ENCODE measurements around the gene BICC1.

Gene BICC1

DNA sequence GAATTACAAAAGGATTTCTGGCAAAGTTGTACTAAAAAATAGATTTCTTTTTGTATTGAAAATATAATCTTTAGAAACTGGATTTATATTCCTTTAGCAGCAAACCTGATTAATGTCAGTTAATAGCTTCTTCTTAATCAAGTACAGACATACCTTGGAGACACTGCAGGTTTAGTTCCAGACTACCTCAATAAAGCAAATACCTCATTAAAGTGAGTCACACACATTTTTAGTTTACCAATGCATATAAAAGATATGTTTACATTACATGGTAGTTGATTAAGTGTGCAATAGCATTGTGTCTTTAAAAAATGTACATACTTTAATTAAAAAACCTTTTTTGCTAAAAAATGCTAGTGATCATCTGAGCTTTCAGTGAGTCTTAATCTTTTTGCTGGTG, 215.0 kb downstream of the BICC1 start:
- no peak for DNase-seq (ENCODE audit: low read depth)
- TF ChIP-seq, protein P1, sequence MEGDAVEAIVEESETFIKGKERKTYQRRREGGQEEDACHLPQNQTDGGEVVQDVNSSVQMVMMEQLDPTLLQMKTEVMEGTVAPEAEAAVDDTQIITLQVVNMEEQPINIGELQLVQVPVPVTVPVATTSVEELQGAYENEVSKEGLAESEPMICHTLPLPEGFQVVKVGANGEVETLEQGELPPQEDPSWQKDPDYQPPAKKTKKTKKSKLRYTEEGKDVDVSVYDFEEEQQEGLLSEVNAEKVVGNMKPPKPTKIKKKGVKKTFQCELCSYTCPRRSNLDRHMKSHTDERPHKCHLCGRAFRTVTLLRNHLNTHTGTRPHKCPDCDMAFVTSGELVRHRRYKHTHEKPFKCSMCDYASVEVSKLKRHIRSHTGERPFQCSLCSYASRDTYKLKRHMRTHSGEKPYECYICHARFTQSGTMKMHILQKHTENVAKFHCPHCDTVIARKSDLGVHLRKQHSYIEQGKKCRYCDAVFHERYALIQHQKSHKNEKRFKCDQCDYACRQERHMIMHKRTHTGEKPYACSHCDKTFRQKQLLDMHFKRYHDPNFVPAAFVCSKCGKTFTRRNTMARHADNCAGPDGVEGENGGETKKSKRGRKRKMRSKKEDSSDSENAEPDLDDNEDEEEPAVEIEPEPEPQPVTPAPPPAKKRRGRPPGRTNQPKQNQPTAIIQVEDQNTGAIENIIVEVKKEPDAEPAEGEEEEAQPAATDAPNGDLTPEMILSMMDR (IDR thresholded peaks at IDR 0.05; ENCODE audit: low read depth, low read length): no peak
- TF ChIP-seq, protein P2, sequence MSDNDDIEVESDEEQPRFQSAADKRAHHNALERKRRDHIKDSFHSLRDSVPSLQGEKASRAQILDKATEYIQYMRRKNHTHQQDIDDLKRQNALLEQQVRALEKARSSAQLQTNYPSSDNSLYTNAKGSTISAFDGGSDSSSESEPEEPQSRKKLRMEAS (IDR thresholded peaks at IDR 0.05; ENCODE audit: low read depth, low read length): no peak
- TF ChIP-seq POLR2A (IDR thresholded peaks at IDR 0.05; ENCODE audit: extremely low read depth, insufficient read length): no peak
- no peak for TF ChIP-seq MYC (IDR thresholded peaks at IDR 0.05; ENCODE audit: low read depth, low read length)
- no peak overlapping the region for H3K4me3 ChIP-seq (ENCODE audit: low read depth, low read length)

DNA sequence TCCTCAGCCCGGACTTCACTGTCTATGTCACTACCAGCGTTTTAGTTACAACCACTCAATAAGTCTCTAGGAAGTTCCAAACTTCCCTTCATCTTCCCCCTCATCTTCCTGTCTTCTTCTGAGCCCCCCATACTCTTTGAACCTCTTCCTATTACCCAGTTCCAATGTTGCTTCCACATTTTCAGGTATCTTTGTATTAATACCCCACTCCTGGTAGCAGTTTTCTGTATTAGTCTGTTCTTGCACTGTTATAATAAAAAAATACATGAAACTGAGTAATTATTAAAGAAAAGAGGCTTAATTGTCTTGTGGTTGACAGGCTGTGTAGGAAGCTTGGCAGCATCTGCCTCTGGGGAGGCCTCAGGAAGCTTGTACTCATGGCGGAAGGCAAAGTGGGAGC, 218.6 kb downstream of the BICC1 start:
- no peak overlapping the region for H3K4me3 ChIP-seq (ENCODE audit: low read depth, low read length)
- no peak for DNase-seq (ENCODE audit: low read depth)
- TF ChIP-seq, protein P2 (IDR thresholded peaks at IDR 0.05; ENCODE audit: low read depth, low read length): no peak
- TF ChIP-seq, protein P1 (IDR thresholded peaks at IDR 0.05; ENCODE audit: low read depth, low read length): no peak
- TF ChIP-seq POLR2A (IDR thresholded peaks at IDR 0.05; ENCODE audit: extremely low read depth, insufficient read length): no peak
- no peak for TF ChIP-seq MYC (IDR thresholded peaks at IDR 0.05; ENCODE audit: low read depth, low read length)

DNA sequence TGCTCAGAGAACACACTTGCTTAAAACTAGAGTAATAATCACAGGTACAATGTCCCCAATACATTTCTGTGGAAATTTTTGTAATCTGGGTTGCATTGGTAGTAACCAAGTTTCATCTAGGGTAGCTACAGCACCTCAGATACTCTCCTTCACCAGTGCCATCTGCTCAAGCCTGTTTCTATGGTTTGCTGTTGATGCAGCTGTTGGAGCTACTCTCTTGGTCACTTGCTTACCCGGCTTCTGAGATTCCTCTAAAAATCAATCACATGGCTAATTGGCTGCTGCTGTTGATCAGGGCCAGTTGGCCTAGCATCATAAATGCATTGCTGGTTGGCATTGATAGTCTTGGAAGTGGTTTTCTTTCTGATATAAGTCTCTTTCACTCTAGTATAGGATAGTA, 220.8 kb downstream of the BICC1 start:
- TF ChIP-seq, protein P1 (IDR thresholded peaks at IDR 0.05; ENCODE audit: low read depth, low read length): no peak
- no peak for TF ChIP-seq MYC (IDR thresholded peaks at IDR 0.05; ENCODE audit: low read depth, low read length)
- TF ChIP-seq POLR2A (IDR thresholded peaks at IDR 0.05; ENCODE audit: extremely low read depth, insufficient read length): no peak
- TF ChIP-seq, protein P2 (IDR thresholded peaks at IDR 0.05; ENCODE audit: low read depth, low read length): no peak
- no peak for DNase-seq (ENCODE audit: low read depth)
- H3K4me3 ChIP-seq (ENCODE audit: low read depth, low read length): no peak overlapping the region

DNA sequence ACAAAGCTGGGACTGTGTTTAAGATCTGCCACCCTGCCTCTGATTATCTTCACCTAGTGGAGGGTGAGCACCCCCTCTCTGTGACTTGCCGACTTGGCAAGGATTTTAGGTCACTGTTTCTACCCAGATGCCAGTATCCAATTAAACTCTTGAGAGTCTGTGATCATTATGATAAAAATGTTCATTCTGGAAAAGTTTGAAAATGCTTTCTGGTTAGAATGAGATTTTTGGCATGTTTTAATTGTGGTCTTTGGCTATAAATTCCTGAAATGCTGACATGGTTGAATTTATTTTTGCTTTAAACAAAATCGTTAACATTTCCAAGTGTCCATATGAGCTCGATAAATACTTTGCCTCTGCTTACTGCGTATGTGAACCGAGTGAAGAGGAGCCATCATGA, 221.4 kb downstream of the BICC1 start:
- DNase-seq (ENCODE audit: low read depth): no peak
- no peak overlapping the region for H3K4me3 ChIP-seq (ENCODE audit: low read depth, low read length)
- no peak for TF ChIP-seq POLR2A (IDR thresholded peaks at IDR 0.05; ENCODE audit: extremely low read depth, insufficient read length)
- TF ChIP-seq MYC (IDR thresholded peaks at IDR 0.05; ENCODE audit: low read depth, low read length): no peak
- TF ChIP-seq, protein P1 (IDR thresholded peaks at IDR 0.05; ENCODE audit: low read depth, low read length): no peak
- TF ChIP-seq, protein P2 (IDR thresholded peaks at IDR 0.05; ENCODE audit: low read depth, low read length): no peak

DNA sequence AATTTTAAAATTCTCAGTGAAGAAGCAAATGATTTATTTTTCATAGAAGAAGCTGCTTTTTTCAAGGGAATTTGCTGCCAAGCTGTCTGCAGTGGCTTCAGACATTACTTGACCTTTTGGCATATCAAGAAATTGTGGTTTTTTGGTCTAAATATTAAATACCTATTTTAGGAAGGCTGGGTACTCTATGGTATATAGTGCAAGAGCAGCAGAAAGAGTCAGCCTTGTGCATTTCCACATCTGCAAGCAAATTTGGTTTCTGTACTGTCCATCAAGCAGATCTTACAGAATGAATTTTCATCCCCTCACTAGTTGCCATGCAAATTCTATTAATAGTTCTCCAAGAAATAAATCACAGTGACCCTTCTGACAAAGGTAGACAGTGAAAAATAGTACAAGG, 222.0 kb downstream of the BICC1 start:
- H3K4me3 ChIP-seq (ENCODE audit: low read depth, low read length): no peak overlapping the region
- DNase-seq (ENCODE audit: low read depth): no peak
- no peak for TF ChIP-seq MYC (IDR thresholded peaks at IDR 0.05; ENCODE audit: low read depth, low read length)
- TF ChIP-seq, protein P2 (IDR thresholded peaks at IDR 0.05; ENCODE audit: low read depth, low read length): no peak
- TF ChIP-seq, protein P1 (IDR thresholded peaks at IDR 0.05; ENCODE audit: low read depth, low read length): no peak
- no peak for TF ChIP-seq POLR2A (IDR thresholded peaks at IDR 0.05; ENCODE audit: extremely low read depth, insufficient read length)

DNA sequence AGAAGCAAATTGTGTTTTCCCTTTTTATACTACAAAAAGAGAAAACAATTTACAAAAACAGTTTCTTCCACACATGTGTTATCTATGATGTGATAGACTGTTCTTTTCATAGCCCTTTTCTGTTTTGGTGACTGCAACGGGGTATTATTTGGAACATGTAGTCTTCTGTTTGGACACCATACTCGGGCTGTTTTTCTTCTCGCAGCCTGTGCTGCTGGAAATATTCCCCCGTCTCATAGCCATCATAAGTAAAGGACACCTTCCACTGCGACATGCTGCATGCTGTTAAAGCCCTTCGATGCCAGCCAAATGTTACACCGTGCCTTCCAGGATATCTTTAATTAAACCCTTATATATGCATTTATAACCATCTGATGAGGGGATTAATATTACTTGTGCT, 222.4 kb downstream of the BICC1 start:
- DNase-seq (ENCODE audit: low read depth): no peak
- TF ChIP-seq POLR2A (IDR thresholded peaks at IDR 0.05; ENCODE audit: extremely low read depth, insufficient read length): no peak
- TF ChIP-seq MYC (IDR thresholded peaks at IDR 0.05; ENCODE audit: low read depth, low read length): no peak
- TF ChIP-seq, protein P1 (IDR thresholded peaks at IDR 0.05; ENCODE audit: low read depth, low read length): no peak
- TF ChIP-seq, protein P2 (IDR thresholded peaks at IDR 0.05; ENCODE audit: low read depth, low read length): no peak
- H3K4me3 ChIP-seq (ENCODE audit: low read depth, low read length): no peak overlapping the region
